Measurements from ENCODE around the gene MINDY4B.

GRCh38 chr3:150897592-150897991, 7.6 kb downstream of the MINDY4B start:
- TF ChIP-seq EZH2 (IDR thresholded peaks at IDR 0.05; ENCODE audit: low read depth, unreplicated experiment) (no peak), CTCF (conservative IDR thresholded peaks at IDR 0.05; ENCODE audit: low read depth in 2 of 2) (no peak), EZH2phosphoT487 (IDR thresholded peaks at IDR 0.05; ENCODE audit: unreplicated experiment) (no peak), REST (IDR thresholded peaks at IDR 0.05; ENCODE audit: unreplicated experiment) (no peak), JUNB (IDR thresholded peaks at IDR 0.05; ENCODE audit: unreplicated experiment) (no peak), POLR2AphosphoS5 (IDR thresholded peaks at IDR 0.05; ENCODE audit: low read depth) (no peak)

Measured in GM23338 (cell line).